ENCODE measurements around the gene DNAJC11.
A peak's percentile ranks its signal among the peaks of the same experiment; 100 is the strongest.
"Not testable (repeated sequence)": the region's sequence is repeated elsewhere in the genome, so short reads cannot be mapped to it uniquely, and the experiment has no call there.

Gene DNAJC11

GRCh38 chr1:6701437-6702153 is at the start of gene DNAJC11:
Gene DNAJC11 (minus strand): TSS chr1:6701816. CDS start chr1:6701800, 16 bp downstream.
- DNase-seq (ENCODE audit: low read depth), result peak; percentile 89

- no peak for DNase-seq (ENCODE audit: low read depth)
These were observed 48.9 kb upstream of the DNAJC11 start for GRCh38 chr1:6750490-6750889.

GRCh38 chr1:6747674-6748073 is 46.1 kb upstream of the DNAJC11 start:
- no peak for DNase-seq (ENCODE audit: low read depth)

GRCh38 chr1:6745073-6745472 is 43.5 kb upstream of the DNAJC11 start:
- no peak for DNase-seq (ENCODE audit: low read depth)

- DNase-seq (ENCODE audit: low read depth), result no peak
These were observed 41.8 kb upstream of the DNAJC11 start for GRCh38 chr1:6743189-6744101.

GRCh38 chr1:6742676-6743188 is 41.1 kb upstream of the DNAJC11 start:
- DNase-seq (ENCODE audit: low read depth), result not testable (repeated sequence)

- no peak for DNase-seq (ENCODE audit: low read depth)
These were observed 37.5 kb upstream of the DNAJC11 start for GRCh38 chr1:6738987-6739676.

- no peak for DNase-seq (ENCODE audit: low read depth)
These were observed 31.3 kb upstream of the DNAJC11 start for GRCh38 chr1:6732942-6733341.

GRCh38 chr1:6731905-6732304 is 30.3 kb upstream of the DNAJC11 start:
- DNase-seq (ENCODE audit: low read depth), result no peak

- no peak for DNase-seq (ENCODE audit: low read depth)
These were observed 29.3 kb upstream of the DNAJC11 start for GRCh38 chr1:6730880-6731279.

GRCh38 chr1:6730473-6730872 is 28.9 kb upstream of the DNAJC11 start:
- no peak for DNase-seq (ENCODE audit: low read depth)

GRCh38 chr1:6727535-6727934 is 25.9 kb upstream of the DNAJC11 start:
- peak; percentile 36 for DNase-seq (ENCODE audit: low read depth)

- no peak for DNase-seq (ENCODE audit: low read depth)
These were observed 24.6 kb upstream of the DNAJC11 start for GRCh38 chr1:6726253-6726652.

GRCh38 chr1:6724517-6725141 is 23.0 kb upstream of the DNAJC11 start:
- DNase-seq (ENCODE audit: low read depth), result no peak

GRCh38 chr1:6723621-6724428 is 22.2 kb upstream of the DNAJC11 start:
- DNase-seq (ENCODE audit: low read depth), result no peak

GRCh38 chr1:6711174-6711573 is 9.6 kb upstream of the DNAJC11 start:
- DNase-seq (ENCODE audit: low read depth), result no peak

GRCh38 chr1:6704746-6705145 is 3.1 kb upstream of the DNAJC11 start:
- DNase-seq (ENCODE audit: low read depth), result no peak

GRCh38 chr1:6703016-6703415 is 1.4 kb upstream of the DNAJC11 start:
- DNase-seq (ENCODE audit: low read depth), result no peak

GRCh38 chr1:6700853-6701436 is 671 bp downstream of the DNAJC11 start:
- peak; percentile 1 for DNase-seq (ENCODE audit: low read depth)

GRCh38 chr1:6699915-6700314 is 1.7 kb downstream of the DNAJC11 start:
- not testable (repeated sequence) for DNase-seq (ENCODE audit: low read depth)

GRCh38 chr1:6695868-6696267 is 5.7 kb downstream of the DNAJC11 start:
- no peak for DNase-seq (ENCODE audit: low read depth)

Measured in activated T-cell treated with anti-CD3 and anti-CD28 coated beads for 24 hours (primary cell).